Gastrocnemius medialis (tissue), 4 donors: ENCODE data around the gene ZC3H7B. TPM values are rescaled to one million over a fixed set of nuclear protein-coding genes. Genes with fewer than 3 reads are reported as not detected.
A peak's percentile ranks its signal among the peaks of the same experiment; 100 is the strongest.

Source experiments
- ATAC-seq, 2 donors: fragments of 150-250 bp; one replicate each; pipeline ENCODE4 v1.9.1; 2016
- DNase-seq, 2 donors: peaks; one replicate each; pipeline ENCODE4 v3.0.0-alpha.2; 2019
- H3K27ac ChIP-seq, 4 donors: fragments of 200-600 bp; sonication (generic); 1 replicate in 1 of 4; 2 replicates in 3 of 4; pipeline ENCODE4 v1.5.1; 2016 to 2018; ENCODE audit warnings: mild to moderate bottlenecking in 2 of 4, moderate library complexity in 1 of 4
- H3K27me3 ChIP-seq, 3 donors: fragments of 200-600 bp; sonication (generic) in 2 of 3; 1 replicate in 1 of 3; 2 replicates in 2 of 3; pipeline versions ENCODE4 v1.5.1 to v1.6.0; 2016 to 2019; ENCODE audit warnings: mild to moderate bottlenecking in 1 of 3, moderate library complexity in 1 of 3
- H3K36me3 ChIP-seq, 2 donors: fragments of 200-600 bp; sonication (generic) in 1 of 2; one replicate each; pipeline ENCODE4 v1.5.1; 2017 to 2018
- H3K4me1 ChIP-seq, 2 donors: fragments of 200-600 bp; sonication (generic) in 1 of 2; one replicate each; pipeline ENCODE4 v1.5.1; 2016 to 2017; ENCODE audit warnings: mild to moderate bottlenecking in 2 of 2
- H3K4me3 ChIP-seq, 4 donors: fragments of 200-600 bp; sonication (generic) in 3 of 4; 1 replicate in 1 of 4; 2 replicates in 3 of 4; pipeline ENCODE4 v1.5.1; 2016 to 2019; ENCODE audit warnings: mild to moderate bottlenecking in 2 of 4
- H3K9me3 ChIP-seq, 3 donors: fragments of 200-600 bp; sonication (generic) in 2 of 3; 1 replicate in 1 of 3; 2 replicates in 2 of 3; pipeline ENCODE4 v1.5.1; 2016 to 2019
- CTCF ChIP-seq, 5 experiments: fragments of 450-650 bp in 3 of 5; fragments of 200-600 bp in 2 of 5; sonication (generic) in 2 of 5; IDR thresholded peaks in 4 of 5; conservative IDR thresholded peaks in 1 of 5; 1 replicate in 4 of 5; 2 replicates in 1 of 5; pipeline ENCODE4 v1.5.1; 2016 to 2019; ENCODE audit warnings: antibody characterized with exemption in 5 of 5, mild to moderate bottlenecking in 3 of 5, moderate library complexity in 3 of 5
- POLR2A ChIP-seq, 2 donors: fragments of 450-650 bp; IDR thresholded peaks; one replicate each; pipeline ENCODE4 v1.6.1; 2017; ENCODE audit warnings: antibody characterized with exemption in 2 of 2, mild to moderate bottlenecking in 2 of 2, moderate library complexity in 2 of 2
- in situ Hi-C, 4 donors: fragments of 200-750 bp; cut with MboI; loops; one replicate each; pipeline versions ENCODE4 v1.15.0 to v1.8.0; 2017; ENCODE audit warnings: low sequenced_read_pairs in 4 of 4
- intact Hi-C: fragments of 100-400 bp; cut with DNase I; formaldehyde crosslinking; loops from one replicate; pipeline ENCODE4 v1.15.1; 2023; ENCODE audit warnings: low total_unique reads
- total RNA-seq, 4 donors: library from RNA; depleted of rRNA; stranded (reverse); fragments of >200 nt; gene quantifications; one replicate each; pipeline versions ENCODE4 v1.1.0 to v1.2.3, GENCODE V29; 2016

The ZC3H7B gene
- total RNA-seq, 4 donors from 2014 or later: 17.0 to 22.6 (median 20.5) TPM

- TF ChIP-seq CTCF (IDR thresholded peaks at IDR 0.05 in 4 of 5, conservative IDR thresholded peaks at IDR 0.05 in 1 of 5) (no peak), POLR2A (IDR thresholded peaks at IDR 0.05) (no peak)
- in situ Hi-C loops (no loop called here), intact Hi-C loops (no loop called here)
- Histone ChIP-seq H3K27ac (peak overlapping the region in 2 of 4 donors; percentile 52 to 56), H3K36me3 (no peaks in the 10 kb centered on the region), H3K4me3 (no peak overlapping the region), H3K9me3 (no peaks in the 10 kb centered on the region), H3K4me1 (peaks cover 13 to 14% of the 10 kb centered on the region in 2 donors), H3K27me3 (no peaks in the 10 kb centered on the region)
- ATAC-seq: no peak
- no peak for DNase-seq
Measured at GRCh38 chr22:41377846-41378245, 76.5 kb downstream of the ZC3H7B start.

GRCh38 chr22:41380993-41381328, 79.6 kb downstream of the ZC3H7B start:
- ATAC-seq (peak; percentile 65 to 75), DNase-seq (peak; percentile 80 to 95)
- Histone ChIP-seq H3K9me3 (no peaks in the 10 kb centered on the region), H3K36me3 (no peaks in the 10 kb centered on the region), H3K4me3 (peak overlapping the region; percentile 47 to 94 (median 78)), H3K27ac (peak overlapping the region; percentile 96 to 100 (median 100)), H3K4me1 (peaks cover 23 to 25% of the 10 kb centered on the region in 2 donors), H3K27me3 (no peaks in the 10 kb centered on the region)
- TF ChIP-seq POLR2A (IDR thresholded peaks at IDR 0.05): peak; percentile 85 to 90
- no peak for TF ChIP-seq CTCF (IDR thresholded peaks at IDR 0.05 in 4 of 5, conservative IDR thresholded peaks at IDR 0.05 in 1 of 5)
- intact Hi-C loops (loop anchor here (1.0 to 5.0 kb wide), 4 partner anchors 64 to 1864 kb away; partner anchors contain the start of genes RANGAP1 and RBX1), in situ Hi-C loops (no loop called here)

- peaks cover 23 to 25% of the 10 kb centered on the region in 2 donors for H3K4me1 ChIP-seq
Measured at GRCh38 chr22:41381329-41382097, 80.2 kb downstream of the ZC3H7B start, which contains the start of gene TEF. Gene TEF, plus strand, starts transcription at chr22:41381942. Its CDS starts 103 bp downstream, at chr22:41382045.

GRCh38 chr22:41382098-41382578, 80.8 kb downstream of the ZC3H7B start:
- Histone ChIP-seq H3K36me3 (peaks cover 0 to 2% of the 10 kb centered on the region in 2 donors), H3K27ac (peak overlapping the region; percentile 96 to 100 (median 100)), H3K9me3 (no peaks in the 10 kb centered on the region), H3K27me3 (no peaks in the 10 kb centered on the region), H3K4me3 (peak overlapping the region; percentile 73 to 94 (median 86)), H3K4me1 (peaks cover 23 to 25% of the 10 kb centered on the region in 2 donors)
- in situ Hi-C loops: no loop called here
- ATAC-seq: peak; percentile 43
- intact Hi-C loops: loop anchor here (5.0 kb wide), 1 partner anchor 1865 kb away; no protein-coding TSS in a partner anchor
- no peak for TF ChIP-seq POLR2A (IDR thresholded peaks at IDR 0.05)
- TF ChIP-seq CTCF (IDR thresholded peaks at IDR 0.05 in 4 of 5, conservative IDR thresholded peaks at IDR 0.05 in 1 of 5): no peak
- peak; percentile 47 to 76 for DNase-seq

More at GRCh38 chr22:41381329-41382097, 80.2 kb downstream of the ZC3H7B start, which contains the start of gene TEF:
- in situ Hi-C loops (no loop called here), intact Hi-C loops (loop anchor here (1.0 to 5.0 kb wide), 4 partner anchors 63 to 1864 kb away; partner anchors contain the start of genes RANGAP1 and RBX1)
- Histone ChIP-seq H3K27ac (peak within 1 kb of the TSS; percentile 96 to 100 (median 100)), H3K4me3 (peak within 1 kb of the TSS; percentile 73 to 94 (median 86)), H3K9me3 (no peaks in the 10 kb centered on the region), H3K36me3 (no peaks in the 10 kb centered on the region), H3K27me3 (no peaks in the 10 kb centered on the region)
- DNase-seq (peak; percentile 99 to 100), ATAC-seq (peak; percentile 75)
- peak; percentile 82 to 84 for TF ChIP-seq POLR2A (IDR thresholded peaks at IDR 0.05)
- TF ChIP-seq CTCF (IDR thresholded peaks at IDR 0.05 in 4 of 5, conservative IDR thresholded peaks at IDR 0.05 in 1 of 5): no peak
